C4-2B (cell line): Measurements from ENCODE around the gene EBF3.
A peak's percentile ranks its signal among the peaks of the same experiment; 100 is the strongest.

ENCODE experiments used
- ZFX ChIP-seq: fragments of 450-650 bp; IDR thresholded peaks from 2 replicates; pipeline ENCODE4 v1.6.1; 2017
- TF ChIP-seq, protein P1 (sequence below): fragments of 450-650 bp; conservative IDR thresholded peaks from 2 replicates; pipeline ENCODE4 v1.5.1; 2017; ENCODE audit warnings: mild to moderate bottlenecking

DNA sequence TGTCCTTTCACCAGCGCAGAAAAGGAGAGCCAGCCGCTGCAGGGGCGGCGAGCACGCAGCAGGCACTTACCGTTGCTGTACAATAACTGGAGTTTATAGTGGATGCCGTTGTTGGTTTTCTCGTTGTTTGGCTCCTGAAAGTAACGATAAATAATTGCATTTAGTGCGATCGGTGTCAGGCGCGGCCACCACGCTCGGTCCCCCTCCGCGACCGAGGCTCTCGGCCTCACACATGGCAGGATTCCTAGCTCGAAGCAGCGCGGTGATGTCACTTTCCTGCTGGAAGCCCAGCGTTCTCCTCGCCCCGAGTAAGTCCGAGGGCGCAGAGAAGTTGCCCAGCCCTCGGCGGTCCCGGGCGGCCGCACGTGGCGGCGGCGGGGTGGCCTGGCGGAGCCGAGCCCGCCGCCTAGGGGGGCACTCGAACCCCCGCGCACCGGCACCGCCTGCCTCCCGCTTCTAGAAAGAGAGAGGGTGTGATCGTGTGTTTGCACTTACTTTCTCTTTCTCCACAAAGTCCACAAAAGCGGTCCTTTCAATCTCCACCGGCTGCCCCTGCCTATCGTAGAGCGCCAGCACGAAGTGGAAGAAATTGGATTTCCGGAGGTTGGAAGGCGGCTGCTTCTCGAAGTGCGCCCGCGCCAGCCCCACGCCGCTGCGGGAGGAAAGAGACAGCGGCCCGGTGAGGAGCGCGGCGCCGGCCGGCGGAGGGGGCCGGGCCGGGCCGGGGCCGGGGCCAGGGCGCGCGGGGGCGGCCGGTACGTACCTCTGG, 1.0 kb downstream of the EBF3 start:
- TF ChIP-seq, protein P1, sequence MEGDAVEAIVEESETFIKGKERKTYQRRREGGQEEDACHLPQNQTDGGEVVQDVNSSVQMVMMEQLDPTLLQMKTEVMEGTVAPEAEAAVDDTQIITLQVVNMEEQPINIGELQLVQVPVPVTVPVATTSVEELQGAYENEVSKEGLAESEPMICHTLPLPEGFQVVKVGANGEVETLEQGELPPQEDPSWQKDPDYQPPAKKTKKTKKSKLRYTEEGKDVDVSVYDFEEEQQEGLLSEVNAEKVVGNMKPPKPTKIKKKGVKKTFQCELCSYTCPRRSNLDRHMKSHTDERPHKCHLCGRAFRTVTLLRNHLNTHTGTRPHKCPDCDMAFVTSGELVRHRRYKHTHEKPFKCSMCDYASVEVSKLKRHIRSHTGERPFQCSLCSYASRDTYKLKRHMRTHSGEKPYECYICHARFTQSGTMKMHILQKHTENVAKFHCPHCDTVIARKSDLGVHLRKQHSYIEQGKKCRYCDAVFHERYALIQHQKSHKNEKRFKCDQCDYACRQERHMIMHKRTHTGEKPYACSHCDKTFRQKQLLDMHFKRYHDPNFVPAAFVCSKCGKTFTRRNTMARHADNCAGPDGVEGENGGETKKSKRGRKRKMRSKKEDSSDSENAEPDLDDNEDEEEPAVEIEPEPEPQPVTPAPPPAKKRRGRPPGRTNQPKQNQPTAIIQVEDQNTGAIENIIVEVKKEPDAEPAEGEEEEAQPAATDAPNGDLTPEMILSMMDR, result no peak
- peak; percentile 38; the same call in 1 of the 2 replicates for TF ChIP-seq ZFX
